ENCODE results near the gene NPAS3. TPM values are rescaled to one million over a fixed set of nuclear protein-coding genes. Genes with fewer than 3 reads are reported as not detected.

Gene NPAS3
- polyA plus RNA-seq, 2 of the 4 experiments (the other 2 are of a cell fraction), result not detected

- 21% methylated on average over 6 of the region's 6 CpGs for WGBS (ENCODE audit: missing lambda C conversion rate)
- H3K4me2 ChIP-seq, result no peak overlapping the region
- no peak overlapping the region for H3K4me3 ChIP-seq
- no peaks in the 10 kb centered on the region for H3K4me1 ChIP-seq
- ChIA-PET CTCF (no interaction called here), POLR2A (no interaction called here)
- FAIRE-seq (no peak), ATAC-seq (no peak), DNase-seq (ENCODE audit: low read depth in 1 of 2, low spot score in 1 of 2) (no peak)
- TF ChIP-seq CTCF (IDR thresholded peaks at IDR 0.05), result no peak
- TF ChIP-seq, protein P1, sequence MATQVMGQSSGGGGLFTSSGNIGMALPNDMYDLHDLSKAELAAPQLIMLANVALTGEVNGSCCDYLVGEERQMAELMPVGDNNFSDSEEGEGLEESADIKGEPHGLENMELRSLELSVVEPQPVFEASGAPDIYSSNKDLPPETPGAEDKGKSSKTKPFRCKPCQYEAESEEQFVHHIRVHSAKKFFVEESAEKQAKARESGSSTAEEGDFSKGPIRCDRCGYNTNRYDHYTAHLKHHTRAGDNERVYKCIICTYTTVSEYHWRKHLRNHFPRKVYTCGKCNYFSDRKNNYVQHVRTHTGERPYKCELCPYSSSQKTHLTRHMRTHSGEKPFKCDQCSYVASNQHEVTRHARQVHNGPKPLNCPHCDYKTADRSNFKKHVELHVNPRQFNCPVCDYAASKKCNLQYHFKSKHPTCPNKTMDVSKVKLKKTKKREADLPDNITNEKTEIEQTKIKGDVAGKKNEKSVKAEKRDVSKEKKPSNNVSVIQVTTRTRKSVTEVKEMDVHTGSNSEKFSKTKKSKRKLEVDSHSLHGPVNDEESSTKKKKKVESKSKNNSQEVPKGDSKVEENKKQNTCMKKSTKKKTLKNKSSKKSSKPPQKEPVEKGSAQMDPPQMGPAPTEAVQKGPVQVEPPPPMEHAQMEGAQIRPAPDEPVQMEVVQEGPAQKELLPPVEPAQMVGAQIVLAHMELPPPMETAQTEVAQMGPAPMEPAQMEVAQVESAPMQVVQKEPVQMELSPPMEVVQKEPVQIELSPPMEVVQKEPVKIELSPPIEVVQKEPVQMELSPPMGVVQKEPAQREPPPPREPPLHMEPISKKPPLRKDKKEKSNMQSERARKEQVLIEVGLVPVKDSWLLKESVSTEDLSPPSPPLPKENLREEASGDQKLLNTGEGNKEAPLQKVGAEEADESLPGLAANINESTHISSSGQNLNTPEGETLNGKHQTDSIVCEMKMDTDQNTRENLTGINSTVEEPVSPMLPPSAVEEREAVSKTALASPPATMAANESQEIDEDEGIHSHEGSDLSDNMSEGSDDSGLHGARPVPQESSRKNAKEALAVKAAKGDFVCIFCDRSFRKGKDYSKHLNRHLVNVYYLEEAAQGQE (IDR thresholded peaks at IDR 0.05), result no peak
- no peak for TF ChIP-seq MAFK (IDR thresholded peaks at IDR 0.05; ENCODE audit: partially characterized antibody)
- no peak for TF ChIP-seq HEYL (CRISPR knock-in tag; IDR thresholded peaks at IDR 0.05)
- no peak for TF ChIP-seq POLR2AphosphoS2 (conservative IDR thresholded peaks at IDR 0.05; ENCODE audit: low read length)
- no peak for TF ChIP-seq TP53 (CRISPR knock-in tag; IDR thresholded peaks at IDR 0.05)
- TF ChIP-seq KDM5A (IDR thresholded peaks at IDR 0.05), result no peak
- TF ChIP-seq ESRRA (IDR thresholded peaks at IDR 0.05; ENCODE audit: borderline replicate concordance, low read length), result no peak
- TF ChIP-seq PHF8 (IDR thresholded peaks at IDR 0.05; ENCODE audit: borderline replicate concordance, low read depth), result no peak
- TF ChIP-seq RNF2 (IDR thresholded peaks at IDR 0.05; ENCODE audit: borderline replicate concordance, low read depth), result no peak
- no peak for TF ChIP-seq ZC3H11A (IDR thresholded peaks at IDR 0.05)
- TF ChIP-seq, protein P2, sequence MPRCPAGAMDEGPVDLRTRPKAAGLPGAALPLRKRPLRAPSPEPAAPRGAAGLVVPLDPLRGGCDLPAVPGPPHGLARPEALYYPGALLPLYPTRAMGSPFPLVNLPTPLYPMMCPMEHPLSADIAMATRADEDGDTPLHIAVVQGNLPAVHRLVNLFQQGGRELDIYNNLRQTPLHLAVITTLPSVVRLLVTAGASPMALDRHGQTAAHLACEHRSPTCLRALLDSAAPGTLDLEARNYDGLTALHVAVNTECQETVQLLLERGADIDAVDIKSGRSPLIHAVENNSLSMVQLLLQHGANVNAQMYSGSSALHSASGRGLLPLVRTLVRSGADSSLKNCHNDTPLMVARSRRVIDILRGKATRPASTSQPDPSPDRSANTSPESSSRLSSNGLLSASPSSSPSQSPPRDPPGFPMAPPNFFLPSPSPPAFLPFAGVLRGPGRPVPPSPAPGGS (IDR thresholded peaks at IDR 0.05), result no peak
- TF ChIP-seq EP300 (IDR thresholded peaks at IDR 0.05), result no peak
- no peak for TF ChIP-seq MAZ (IDR thresholded peaks at IDR 0.05; ENCODE audit: borderline replicate concordance, low read depth, low read length)
- no peak for TF ChIP-seq NPAS2 (CRISPR knock-in tag; IDR thresholded peaks at IDR 0.05; ENCODE audit: borderline replicate concordance)
- TF ChIP-seq BHLHE40 (IDR thresholded peaks at IDR 0.05; ENCODE audit: low read depth, low read length), result no peak
- TF ChIP-seq SMC3 (IDR thresholded peaks at IDR 0.05), result no peak
- TF ChIP-seq, protein P3, sequence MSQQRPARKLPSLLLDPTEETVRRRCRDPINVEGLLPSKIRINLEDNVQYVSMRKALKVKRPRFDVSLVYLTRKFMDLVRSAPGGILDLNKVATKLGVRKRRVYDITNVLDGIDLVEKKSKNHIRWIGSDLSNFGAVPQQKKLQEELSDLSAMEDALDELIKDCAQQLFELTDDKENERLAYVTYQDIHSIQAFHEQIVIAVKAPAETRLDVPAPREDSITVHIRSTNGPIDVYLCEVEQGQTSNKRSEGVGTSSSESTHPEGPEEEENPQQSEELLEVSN (IDR thresholded peaks at IDR 0.05; ENCODE audit: borderline replicate concordance, low read depth), result no peak
- H3K27ac ChIP-seq, result no peak overlapping the region
- H3K9me3 ChIP-seq, result no peaks in the 10 kb centered on the region
These were observed 670.9 kb downstream of the NPAS3 start for GRCh38 chr14:33609582-33609981.

GRCh38 chr14:33610121-33610520, 671.4 kb downstream of the NPAS3 start:
- Histone ChIP-seq H3K4me2 (no peak overlapping the region), H3K4me1 (no peaks in the 10 kb centered on the region), H3K4me3 (no peak overlapping the region), H3K27ac (no peak overlapping the region), H3K9me3 (no peaks in the 10 kb centered on the region)
- no peak for TF ChIP-seq HOXB5 (CRISPR knock-in tag; IDR thresholded peaks at IDR 0.05)
- TF ChIP-seq SMC3 (IDR thresholded peaks at IDR 0.05), result no peak
- TF ChIP-seq POLR2AphosphoS2 (conservative IDR thresholded peaks at IDR 0.05; ENCODE audit: low read length), result no peak
- no peak for TF ChIP-seq RCOR1 (IDR thresholded peaks at IDR 0.05; ENCODE audit: low read depth, low read length)
- no peak for TF ChIP-seq TFCP2L1 (CRISPR knock-in tag; IDR thresholded peaks at IDR 0.05)
- no peak for TF ChIP-seq HOXB13 (CRISPR knock-in tag; IDR thresholded peaks at IDR 0.05; ENCODE audit: low read depth)
- no peak for TF ChIP-seq NFE2L2 (conservative IDR thresholded peaks at IDR 0.05; ENCODE audit: low read length)
- no peak for TF ChIP-seq HDAC2 (IDR thresholded peaks at IDR 0.05)
- no peak for TF ChIP-seq JUN (IDR thresholded peaks at IDR 0.05)
- TF ChIP-seq, protein P2 (IDR thresholded peaks at IDR 0.05), result no peak
- TF ChIP-seq MAFK (IDR thresholded peaks at IDR 0.05; ENCODE audit: partially characterized antibody), result no peak
- ChIA-PET CTCF (no interaction called here), POLR2A (no interaction called here)
- ATAC-seq (no peak), DNase-seq (ENCODE audit: low read depth in 1 of 2, low spot score in 1 of 2) (no peak), FAIRE-seq (no peak)
- 22% methylated on average over 1 of the region's 1 CpG for WGBS (ENCODE audit: missing lambda C conversion rate)

All from A549 (cell line).